ENCODE results near the gene ZDHHC14. TPM values are rescaled to one million over a fixed set of nuclear protein-coding genes. Genes with fewer than 3 reads are reported as not detected.

ZDHHC14 gene
- total RNA-seq, 4 donors from 2014 or later: 7.1 to 11.4 (median 9.8) TPM

DNA sequence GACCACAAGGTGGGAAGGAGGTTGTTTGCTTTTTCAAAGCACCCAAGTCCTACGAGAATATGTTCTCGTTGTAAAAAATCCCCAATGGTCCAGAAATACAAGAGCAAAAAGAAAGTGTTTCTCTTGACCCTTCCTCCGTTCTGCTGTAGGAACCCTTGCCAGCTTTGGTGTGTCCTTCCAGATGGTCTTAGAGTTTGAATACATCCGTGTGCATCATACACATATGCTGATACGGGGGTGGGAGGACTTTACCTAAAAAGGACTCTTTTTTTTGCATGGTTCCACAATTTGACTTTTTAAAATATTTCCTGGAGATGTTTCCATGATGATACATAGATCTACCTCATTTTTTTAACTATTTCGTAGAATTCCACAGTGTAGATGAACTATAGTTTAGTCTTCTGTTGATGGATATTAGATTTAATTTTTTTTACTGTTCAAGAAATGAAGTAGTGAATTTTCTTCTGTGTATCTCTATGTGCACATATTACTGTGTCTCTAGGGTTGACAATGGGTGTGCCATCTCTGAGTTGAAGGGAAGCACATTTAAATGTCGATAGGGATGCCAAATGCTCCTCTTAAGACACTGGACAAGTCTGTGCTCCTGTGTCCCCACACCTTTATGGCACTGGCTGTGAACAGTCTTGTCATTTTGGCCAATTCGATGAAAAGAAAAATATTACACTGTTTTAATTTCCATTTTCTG, 259.9 kb downstream of the ZDHHC14 start:
- Histone ChIP-seq H3K36me3 (peaks cover 0 to 2% (median 0%) of the 10 kb centered on the region in 4 donors), H3K4me1 (no peaks in the 10 kb centered on the region), H3K27ac (replicated peaks in 1 of 4) (no peak overlapping the region), H3K27me3 (no peaks in the 10 kb centered on the region), H3K4me3 (no peak overlapping the region), H3K9me3 (no peaks in the 10 kb centered on the region)
- intact Hi-C loops (cut with DNase I): no loop called here
- DNase-seq (ENCODE audit: extremely low spot score): no peak
- TF ChIP-seq EP300 (IDR thresholded peaks at IDR 0.05) (no peak), POLR2AphosphoS5 (IDR thresholded peaks at IDR 0.05) (no peak), POLR2A (IDR thresholded peaks at IDR 0.05; ENCODE audit: low read depth) (no peak)
- TF ChIP-seq, protein P1, sequence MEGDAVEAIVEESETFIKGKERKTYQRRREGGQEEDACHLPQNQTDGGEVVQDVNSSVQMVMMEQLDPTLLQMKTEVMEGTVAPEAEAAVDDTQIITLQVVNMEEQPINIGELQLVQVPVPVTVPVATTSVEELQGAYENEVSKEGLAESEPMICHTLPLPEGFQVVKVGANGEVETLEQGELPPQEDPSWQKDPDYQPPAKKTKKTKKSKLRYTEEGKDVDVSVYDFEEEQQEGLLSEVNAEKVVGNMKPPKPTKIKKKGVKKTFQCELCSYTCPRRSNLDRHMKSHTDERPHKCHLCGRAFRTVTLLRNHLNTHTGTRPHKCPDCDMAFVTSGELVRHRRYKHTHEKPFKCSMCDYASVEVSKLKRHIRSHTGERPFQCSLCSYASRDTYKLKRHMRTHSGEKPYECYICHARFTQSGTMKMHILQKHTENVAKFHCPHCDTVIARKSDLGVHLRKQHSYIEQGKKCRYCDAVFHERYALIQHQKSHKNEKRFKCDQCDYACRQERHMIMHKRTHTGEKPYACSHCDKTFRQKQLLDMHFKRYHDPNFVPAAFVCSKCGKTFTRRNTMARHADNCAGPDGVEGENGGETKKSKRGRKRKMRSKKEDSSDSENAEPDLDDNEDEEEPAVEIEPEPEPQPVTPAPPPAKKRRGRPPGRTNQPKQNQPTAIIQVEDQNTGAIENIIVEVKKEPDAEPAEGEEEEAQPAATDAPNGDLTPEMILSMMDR (IDR thresholded peaks at IDR 0.05): no peak
- 94% methylated on average over 8 of the region's 8 CpGs for WGBS

DNA sequence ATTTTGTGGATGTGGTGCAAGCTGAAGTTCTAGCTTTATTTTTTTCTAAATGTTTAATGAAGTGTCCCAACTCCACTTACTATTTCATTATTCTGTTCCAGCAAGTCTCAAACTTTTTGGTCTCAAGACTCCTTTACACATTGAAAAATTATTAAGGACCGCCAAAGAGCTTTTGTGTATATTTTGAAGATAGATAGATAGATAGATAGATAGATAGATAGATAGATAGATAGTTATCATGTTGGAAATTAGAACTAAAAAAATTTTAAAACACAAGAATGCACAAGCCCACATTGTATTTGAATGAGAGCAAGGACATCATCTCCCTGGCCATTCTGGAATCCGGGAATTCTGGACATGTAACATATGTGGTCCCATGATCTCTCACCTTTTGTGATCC, 260.8 kb downstream of the ZDHHC14 start:
- Histone ChIP-seq H3K27me3 (no peaks in the 10 kb centered on the region), H3K27ac (replicated peaks in 1 of 4) (no peak overlapping the region), H3K9me3 (no peaks in the 10 kb centered on the region), H3K4me1 (no peaks in the 10 kb centered on the region), H3K36me3 (no peaks in the 10 kb centered on the region), H3K4me3 (no peak overlapping the region)
- 96% methylated on average over 2 of the region's 2 CpGs for WGBS
- TF ChIP-seq, protein P1 (IDR thresholded peaks at IDR 0.05): no peak
- no peak for TF ChIP-seq POLR2A (IDR thresholded peaks at IDR 0.05; ENCODE audit: low read depth)
- no peak for TF ChIP-seq POLR2AphosphoS5 (IDR thresholded peaks at IDR 0.05)
- no peak for TF ChIP-seq EP300 (IDR thresholded peaks at IDR 0.05)
- no peak for DNase-seq (ENCODE audit: extremely low spot score)
- intact Hi-C loops (cut with DNase I): no loop called here

DNA sequence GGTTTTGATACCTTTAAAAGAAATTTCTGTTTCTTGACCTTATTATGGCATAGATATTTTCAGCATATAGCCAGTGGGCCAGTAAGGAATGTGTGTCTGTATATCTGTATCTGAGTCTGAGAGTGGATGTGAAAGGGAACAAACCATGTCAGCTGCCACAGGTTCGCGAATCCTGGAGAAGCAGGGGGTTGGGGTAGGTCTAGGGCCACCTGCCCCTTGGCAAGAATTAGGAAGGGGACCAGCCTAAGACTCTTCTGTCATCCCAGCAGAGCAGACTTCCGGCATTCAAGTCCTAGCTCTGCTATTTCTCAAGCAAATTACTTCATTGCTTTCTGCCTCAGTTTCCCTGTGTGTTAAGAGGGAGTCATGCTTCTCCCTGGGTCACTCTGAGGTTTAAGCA, 261.7 kb downstream of the ZDHHC14 start:
- Histone ChIP-seq H3K27me3 (no peaks in the 10 kb centered on the region), H3K4me3 (no peak overlapping the region), H3K9me3 (no peaks in the 10 kb centered on the region), H3K27ac (replicated peaks in 1 of 4) (no peak overlapping the region), H3K4me1 (no peaks in the 10 kb centered on the region), H3K36me3 (no peaks in the 10 kb centered on the region)
- intact Hi-C loops (cut with DNase I): no loop called here
- no peak for DNase-seq (ENCODE audit: extremely low spot score)
- 89% methylated on average over 2 of the region's 3 CpGs for WGBS
- TF ChIP-seq POLR2AphosphoS5 (IDR thresholded peaks at IDR 0.05): no peak
- TF ChIP-seq POLR2A (IDR thresholded peaks at IDR 0.05; ENCODE audit: low read depth): no peak
- TF ChIP-seq EP300 (IDR thresholded peaks at IDR 0.05): no peak
- TF ChIP-seq, protein P1 (IDR thresholded peaks at IDR 0.05): no peak

DNA sequence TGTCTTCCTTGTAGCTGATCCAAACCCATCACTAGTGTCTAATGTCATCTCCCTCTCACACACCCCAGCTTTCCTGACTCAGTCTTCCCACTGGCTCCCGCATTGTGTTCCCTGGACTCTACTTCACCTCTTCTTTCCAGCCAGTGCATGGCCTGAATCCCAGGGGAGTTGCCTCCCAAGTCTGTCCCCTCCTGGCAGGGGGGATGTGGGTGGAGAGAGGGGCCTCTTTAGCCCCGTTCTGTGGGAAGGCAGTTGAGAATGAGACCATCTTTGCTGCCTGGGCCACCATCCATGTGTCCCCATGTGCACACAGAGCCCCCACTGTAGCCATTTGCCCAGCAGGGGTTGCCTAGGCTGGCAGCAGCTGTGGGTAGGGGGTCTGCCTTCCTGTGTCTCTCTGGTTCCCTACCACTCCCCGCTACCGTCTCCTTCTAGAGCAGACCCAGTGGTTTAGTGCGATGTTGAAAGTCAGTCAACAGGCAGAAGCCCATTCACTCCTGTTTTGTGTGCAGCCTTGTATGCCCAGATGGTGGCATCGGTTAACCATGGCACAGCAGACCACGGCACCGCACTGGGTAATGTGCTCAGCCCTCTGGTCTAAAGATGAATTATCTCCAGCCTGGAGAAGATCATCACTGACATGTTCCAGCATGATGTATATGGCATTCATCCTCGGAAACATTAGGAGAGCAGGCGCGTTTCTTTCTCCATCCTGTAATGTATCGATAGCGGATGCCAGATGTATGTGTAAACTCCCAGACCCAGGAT, 263.2 kb downstream of the ZDHHC14 start:
- H3K9me3 ChIP-seq: no peaks in the 10 kb centered on the region
- no peaks in the 10 kb centered on the region for H3K27me3 ChIP-seq
- H3K4me3 ChIP-seq: no peak overlapping the region
- intact Hi-C loops (cut with DNase I): no loop called here
- peaks cover 0 to under 1% (median 0%) of the 10 kb centered on the region in 4 donors for H3K4me1 ChIP-seq
- DNase-seq (ENCODE audit: extremely low spot score): no peak
- 83% methylated on average over 13 of the region's 13 CpGs for WGBS
- no peak overlapping the region for H3K27ac ChIP-seq (replicated peaks in 1 of 4)
- H3K36me3 ChIP-seq: no peaks in the 10 kb centered on the region
- TF ChIP-seq POLR2A (IDR thresholded peaks at IDR 0.05; ENCODE audit: low read depth): no peak
- TF ChIP-seq, protein P1 (IDR thresholded peaks at IDR 0.05): peak in 1 of 3 experiments; percentile 15
